Aorta (tissue), 5 donors: ENCODE measurements around the gene MTSS2. TPM values are rescaled to one million over a fixed set of nuclear protein-coding genes. Genes with fewer than 3 reads are reported as not detected.

Experiments used
- ATAC-seq: fragments of 200-7000 bp; cut with Tn5 transposase; one replicate; pipeline ENCODE4 v1.9.1; 2022; ENCODE audit warnings: moderate library complexity; ENCODE audit not compliant: low FRiP score
- DNase-seq, 2 donors: peaks; one replicate each; pipeline ENCODE4 v3.0.0-alpha.2; 2020
- H3K27ac ChIP-seq, 2 donors: one replicate each; pipeline ENCODE4 v1.5.1; 2013; ENCODE audit warnings: low read length in 2 of 2, mild to moderate bottlenecking in 2 of 2, moderate library complexity in 2 of 2, control low read depth in 1 of 2, inconsistent platforms in 1 of 2, low read depth in 1 of 2
- H3K27me3 ChIP-seq, 2 donors: one replicate each; pipeline ENCODE4 v1.6.1; 2013; ENCODE audit warnings: control low read depth in 1 of 2, low read length in 1 of 2, mild to moderate bottlenecking in 1 of 2, moderate library complexity in 1 of 2; ENCODE audit not compliant: insufficient read depth in 2 of 2, control insufficient read depth in 1 of 2
- H3K36me3 ChIP-seq, 2 donors: one replicate each; pipeline ENCODE4 v1.6.1; 2013; ENCODE audit warnings: control low read depth in 1 of 2, low read length in 1 of 2, mild to moderate bottlenecking in 1 of 2; ENCODE audit not compliant: insufficient read depth in 2 of 2, control insufficient read depth in 1 of 2
- H3K4me1 ChIP-seq, 2 donors: one replicate each; pipeline ENCODE4 v1.6.1; 2013; ENCODE audit warnings: low read length in 2 of 2, control low read depth in 1 of 2, mild to moderate bottlenecking in 1 of 2, moderate library complexity in 1 of 2; ENCODE audit not compliant: insufficient read depth in 2 of 2, control insufficient read depth in 1 of 2
- H3K4me3 ChIP-seq, 2 donors: one replicate each; pipeline ENCODE4 v1.5.1; 2013; ENCODE audit warnings: low read length in 2 of 2, control low read depth in 1 of 2, mild to moderate bottlenecking in 1 of 2
- H3K9me3 ChIP-seq: one replicate; pipeline ENCODE4 v1.6.1; 2013; ENCODE audit warnings: mild to moderate bottlenecking, low read length; ENCODE audit not compliant: control insufficient read depth
- WGBS, 2 donors: extraction: QIAGEN DNeasy Blood & Tissue Kit; methylation state at CpG; one replicate each; pipeline ENCODE4 v1.1.7; 2013; 5-methylcytosine and 5-hydroxymethylcytosine counted together
- intact Hi-C, 2 donors: fragments of 100-400 bp; cut with DNase I; formaldehyde crosslinking; loops; one replicate each; pipeline versions ENCODE4 v1.14.2 to v1.15.0; 2022
- polyA plus RNA-seq, 2 donors: library from polyadenylated mRNA; stranded (reverse); fragments of 200-250 nt; gene quantifications; one replicate each; pipeline ENCODE4 v1.2.3, GENCODE V29; 2013
- total RNA-seq, 2 donors: library from RNA; stranded (reverse); fragmentation: NEBNext Ultra II Directional; extraction: Animal tissue kit (Norgen Biotek cat#: 25700); gene quantifications; one replicate each; pipeline ENCODE4 v1.2.1, GENCODE V29; 2021
- donor health status: healthy with polysubstance abuse.
- donor health status: Bipolar disorder and iron deficiency.
- donor health status: DM: no; HTN: no; CAD: no.
- donor health status: DM: no; HTN: no; CAD: no.
- donor health status: DM: yes; HTN: yes; CAD: no.

Gene MTSS2
- total and polyA plus RNA-seq, 4 donors = 22.0 to 87.4 (median 49.6) TPM

- no peak for ATAC-seq
- peak overlapping the region; percentile 19 to 92 for H3K27ac ChIP-seq
- WGBS, 2 donors = 24 to 27% methylated on average over 28 to 29 of the region's 29 CpGs
Observed at GRCh38 chr16:70686376-70687101, 686 bp upstream of the MTSS2 start.

GRCh38 chr16:70685061-70685937 is 554 bp downstream of the MTSS2 start:
- H3K4me1 ChIP-seq = no peaks in the 10 kb centered on the region
- H3K9me3 ChIP-seq = no peaks in the 10 kb centered on the region
- DNase-seq = peak; percentile 55 to 80
- no peaks in the 10 kb centered on the region for H3K27me3 ChIP-seq
- ATAC-seq = no peak
- H3K36me3 ChIP-seq = no peaks in the 10 kb centered on the region
- intact Hi-C loops = loop anchor here (2.0 to 5.0 kb wide), 3 partner anchors 52 to 67 kb away; no protein-coding TSS in a partner anchor
- H3K4me3 ChIP-seq = peak overlapping the region; percentile 63 to 90
- H3K27ac ChIP-seq = peak overlapping the region; percentile 29 to 79
- WGBS, 2 donors = 0 to 1% methylated on average over 53 to 90 of the region's 90 CpGs

More at GRCh38 chr16:70686376-70687101, 686 bp upstream of the MTSS2 start:
- intact Hi-C loops = loop anchor here in 1 of 2 donors (5.0 kb wide), 2 partner anchors 51 to 66 kb away; no protein-coding TSS in a partner anchor
- peak overlapping the region; percentile 33 to 63 for H3K4me3 ChIP-seq
- peak; percentile 62 to 72 for DNase-seq
- H3K4me1 ChIP-seq = no peaks in the 10 kb centered on the region
- H3K9me3 ChIP-seq = no peaks in the 10 kb centered on the region
- H3K36me3 ChIP-seq = no peaks in the 10 kb centered on the region
- no peaks in the 10 kb centered on the region for H3K27me3 ChIP-seq

GRCh38 chr16:70684146-70685060 is 1.4 kb downstream of the MTSS2 start:
- Histone ChIP-seq H3K4me3 (peak overlapping the region; percentile 63 to 90), H3K4me1 (no peaks in the 10 kb centered on the region), H3K27ac (peak overlapping the region in 1 of 2 donors; percentile 43), H3K9me3 (no peaks in the 10 kb centered on the region), H3K36me3 (no peaks in the 10 kb centered on the region), H3K27me3 (no peaks in the 10 kb centered on the region)
- DNase-seq (peak; percentile 59 to 80), ATAC-seq (no peak)
- 6 to 11% methylated on average over 13 to 14 of the region's 14 CpGs for WGBS, 2 donors
- intact Hi-C loops = loop anchor here (2.0 to 5.0 kb wide), 3 partner anchors 53 to 68 kb away; no protein-coding TSS in a partner anchor

- H3K27ac ChIP-seq = no peak overlapping the region
Observed at GRCh38 chr16:70683146-70683944, 2.5 kb downstream of the MTSS2 start.

GRCh38 chr16:70682239-70683145 is 3.4 kb downstream of the MTSS2 start:
- Histone ChIP-seq H3K4me1 (no peaks in the 10 kb centered on the region), H3K27ac (peak overlapping the region in 1 of 2 donors; percentile 10), H3K9me3 (no peaks in the 10 kb centered on the region), H3K36me3 (peaks cover 0 to 5% of the 10 kb centered on the region in 2 donors), H3K27me3 (no peaks in the 10 kb centered on the region), H3K4me3 (no peak overlapping the region)
- peak in 1 of 2 donors; percentile 74 for DNase-seq
- ATAC-seq = no peak
- intact Hi-C loops = no loop called here
- 46 to 47% methylated on average over 14 of the region's 14 CpGs for WGBS, 2 donors

More at GRCh38 chr16:70683146-70683944, 2.5 kb downstream of the MTSS2 start:
- ATAC-seq (no peak), DNase-seq (peak; percentile 41 to 66)
- H3K36me3 ChIP-seq = peaks cover 0 to under 1% of the 10 kb centered on the region in 2 donors
- no peaks in the 10 kb centered on the region for H3K9me3 ChIP-seq
- no peaks in the 10 kb centered on the region for H3K4me1 ChIP-seq
- intact Hi-C loops = no loop called here
- WGBS, 2 donors = 62 to 67% methylated on average over 13 of the region's 13 CpGs
- H3K4me3 ChIP-seq = no peak overlapping the region
- H3K27me3 ChIP-seq = no peaks in the 10 kb centered on the region

- 20 to 21% methylated on average over 13 of the region's 13 CpGs for WGBS, 2 donors
- intact Hi-C loops = loop anchor here in 1 of 2 donors (2.0 kb wide), 1 partner anchor 89 kb away; no protein-coding TSS in a partner anchor
- no peak overlapping the region for H3K4me3 ChIP-seq
- H3K27me3 ChIP-seq = no peaks in the 10 kb centered on the region
- no peak for ATAC-seq
- peak overlapping the region in 1 of 2 donors; percentile 48 for H3K27ac ChIP-seq
- peaks cover 0 to 5% of the 10 kb centered on the region in 2 donors for H3K36me3 ChIP-seq
- H3K4me1 ChIP-seq = no peaks in the 10 kb centered on the region
- no peaks in the 10 kb centered on the region for H3K9me3 ChIP-seq
- DNase-seq = peak; percentile 47 to 70
Observed at GRCh38 chr16:70681382-70682238, 4.2 kb downstream of the MTSS2 start.
